C4-2B (cell line): Measurements from ENCODE around the gene FRMD8.

ENCODE experiments used
- CTCF ChIP-seq: fragments of 450-650 bp; conservative IDR thresholded peaks from 2 replicates; pipeline ENCODE4 v1.5.1; 2017; ENCODE audit warnings: mild to moderate bottlenecking
- ZFX ChIP-seq: fragments of 450-650 bp; IDR thresholded peaks from 2 replicates; pipeline ENCODE4 v1.6.1; 2017

DNA sequence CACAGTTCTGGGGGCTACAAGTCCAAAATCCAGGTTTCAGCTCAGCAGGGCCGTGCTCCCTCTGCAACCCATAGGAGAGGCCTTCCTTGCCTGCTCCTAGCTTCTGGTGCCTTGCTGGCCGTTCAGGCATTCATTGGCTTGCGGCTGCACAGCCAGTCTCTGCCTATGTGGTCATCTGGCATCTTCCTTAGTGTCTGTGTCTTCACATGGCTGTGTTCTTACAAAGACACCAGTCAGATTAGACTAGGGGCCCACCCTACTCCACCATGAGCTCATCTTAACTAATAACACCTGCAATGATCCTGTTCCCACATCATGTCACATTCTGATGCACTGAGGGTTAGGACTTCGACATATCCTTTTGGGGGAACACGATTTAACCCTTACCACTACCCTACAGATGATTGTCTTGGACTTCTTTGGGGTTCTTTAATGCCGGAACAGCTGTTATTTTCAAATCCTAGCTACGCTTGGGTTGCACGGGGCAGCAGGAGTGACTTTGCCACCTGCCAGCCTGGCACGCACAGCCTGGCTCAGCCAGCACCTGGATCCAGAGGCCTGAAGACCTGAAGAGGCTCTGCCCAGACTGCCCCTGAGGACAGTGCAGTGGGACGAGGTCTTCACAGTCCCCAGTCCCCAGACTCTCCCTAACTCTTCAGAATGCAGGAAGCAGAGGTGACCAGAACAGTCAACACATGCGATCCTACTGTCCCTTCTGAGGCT is 28.5 kb downstream of the FRMD8 start:
- TF ChIP-seq CTCF (no peak), ZFX (no peak)
